Measurements from ENCODE around the gene ZNF865.

Gene ZNF865

DNA sequence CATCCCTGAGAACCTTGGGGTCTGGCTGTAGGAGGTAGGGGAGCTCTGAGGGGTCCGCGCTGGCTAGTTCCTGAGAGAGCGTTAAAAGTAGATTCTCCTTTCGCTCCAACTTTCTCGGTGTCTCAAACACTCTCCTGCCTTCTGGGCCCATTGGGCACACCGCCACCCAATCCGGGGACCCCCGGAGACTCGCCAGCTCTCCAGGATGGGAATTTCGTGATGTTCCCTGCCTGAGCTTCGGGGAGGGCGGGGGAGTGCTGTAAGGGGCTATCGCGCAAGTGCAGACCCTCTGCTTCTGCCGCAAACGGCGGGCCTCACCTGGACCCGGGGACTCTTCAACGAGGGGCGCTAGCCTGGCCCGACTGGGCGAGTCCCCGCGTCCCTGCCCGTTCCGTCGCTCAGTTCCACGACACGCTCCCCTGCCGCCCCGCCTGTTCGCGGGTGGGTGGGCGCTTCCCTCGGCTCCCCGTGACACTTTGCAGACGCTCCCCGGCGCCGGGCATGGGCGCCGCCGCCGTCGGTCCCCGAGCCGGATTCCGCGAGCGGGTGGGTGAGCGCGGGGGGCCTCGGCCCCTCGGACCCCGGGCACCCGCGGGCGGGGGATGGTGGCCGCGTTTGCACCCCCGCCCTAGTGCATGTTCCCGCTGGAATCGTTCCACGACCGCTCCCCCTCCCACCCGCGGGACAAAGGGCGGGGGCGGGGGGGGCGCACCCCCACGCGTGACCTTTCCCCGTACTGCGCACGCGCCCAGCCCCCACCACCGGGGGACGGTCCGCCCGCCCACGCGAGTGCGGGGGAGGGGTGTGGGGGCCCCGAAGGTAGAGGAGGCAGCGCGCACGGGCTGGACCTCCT lies 42.5 kb downstream of the ZNF865 start, which contains the start of gene CCDC106:
CCDC106 (plus strand) TSS at position 481 of the 853 bp plus-strand sequence. CDS start 835 bp downstream, outside the sequence.
- DNase-seq = peak; percentile 86

DNA sequence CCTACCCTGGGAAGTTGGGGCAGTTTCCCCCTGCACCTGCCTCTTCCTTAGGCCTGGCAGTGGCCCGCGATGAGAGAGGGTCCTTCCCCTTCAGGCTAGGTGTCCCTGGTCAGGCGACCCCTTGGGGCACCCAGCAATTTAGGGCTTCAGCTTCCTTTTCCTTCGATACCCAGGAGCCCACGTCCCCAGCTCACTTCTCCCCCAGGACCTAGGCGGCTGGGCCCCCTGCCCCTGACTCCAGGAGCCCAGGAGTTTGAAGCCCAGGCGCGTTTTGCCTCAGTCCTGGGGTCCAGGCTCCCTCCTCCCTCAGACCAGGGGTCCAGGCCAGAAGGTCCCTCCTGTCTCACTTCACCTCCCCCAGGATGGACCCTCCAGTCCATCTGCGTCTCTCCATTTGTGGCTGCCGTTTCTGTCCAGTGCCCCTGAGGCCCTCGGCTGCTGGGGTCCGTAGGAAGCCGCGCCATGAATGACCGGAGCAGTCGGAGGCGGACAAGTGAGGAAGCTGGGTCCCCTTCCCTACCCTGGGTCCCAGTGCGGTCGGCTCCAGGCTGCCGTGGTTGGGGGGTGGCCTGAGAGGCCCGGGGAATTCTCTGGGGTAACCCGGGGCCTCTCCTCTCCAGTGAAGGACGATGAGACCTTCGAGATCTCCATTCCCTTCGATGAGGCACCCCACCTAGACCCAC lies 43.3 kb downstream of the ZNF865 start:
- DNase-seq = peak; percentile 46

DNA sequence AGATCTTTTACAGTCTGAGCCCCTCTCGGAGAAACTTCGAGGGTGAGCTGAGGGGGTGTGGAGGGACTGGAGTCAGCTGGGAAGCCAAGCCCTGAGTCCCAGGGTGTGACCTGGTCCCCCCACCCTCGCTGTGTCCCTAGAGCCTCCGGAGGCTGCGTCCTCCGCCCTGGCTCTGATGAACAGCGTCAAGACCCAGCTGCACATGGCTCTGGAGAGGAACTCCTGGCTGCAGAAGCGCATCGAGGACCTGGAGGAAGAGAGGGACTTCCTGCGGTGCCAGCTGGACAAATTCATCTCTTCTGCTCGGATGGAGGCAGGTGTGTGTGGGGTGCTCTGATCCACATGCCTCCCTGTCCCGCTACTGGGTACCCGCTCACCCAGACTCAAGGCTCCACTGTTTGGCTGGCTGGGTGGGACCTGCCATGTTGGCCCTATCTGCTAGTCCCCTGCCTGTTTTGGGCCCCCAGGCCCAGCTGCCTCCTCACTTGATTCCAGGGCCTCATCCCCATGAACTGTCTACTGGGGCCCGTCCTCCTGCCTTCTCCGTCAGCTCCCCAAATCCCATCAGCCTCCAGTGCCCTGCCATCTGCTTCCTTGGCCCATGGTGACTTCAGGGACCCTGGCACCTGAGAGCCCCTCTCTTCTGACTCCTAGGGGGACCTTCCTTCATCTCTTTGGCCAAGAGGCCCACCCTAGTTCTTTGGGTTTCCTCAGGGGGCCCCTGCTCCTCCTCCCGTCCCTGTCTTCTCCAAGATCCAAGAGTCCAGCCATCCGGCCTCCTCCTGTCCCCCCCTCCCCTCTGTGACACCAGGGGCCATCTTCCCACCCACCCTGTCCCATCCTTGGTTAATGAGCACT lies 44.0 kb downstream of the ZNF865 start:
- DNase-seq = no peak

DNA sequence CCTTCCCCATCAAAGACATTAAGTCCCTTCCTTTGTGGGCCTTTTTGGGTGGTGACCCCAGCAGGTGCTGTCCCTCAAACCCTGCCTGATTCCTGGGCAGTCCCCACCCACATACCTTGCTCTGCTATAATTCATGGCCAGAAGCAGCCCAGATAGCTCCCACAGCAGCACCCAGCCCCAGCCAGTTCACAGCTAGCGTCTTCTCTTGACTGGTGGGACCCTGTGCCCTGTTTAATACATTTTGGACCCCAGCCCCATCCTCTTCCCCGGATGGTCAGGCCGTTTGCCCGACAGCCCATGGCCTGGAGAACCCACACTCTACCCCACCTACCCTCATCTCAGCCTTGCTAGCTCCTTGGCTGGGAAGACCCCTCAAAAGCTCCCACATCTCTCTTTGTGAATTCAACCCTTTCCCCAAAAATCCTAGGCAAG lies 44.7 kb downstream of the ZNF865 start:
- no peak for DNase-seq

DNA sequence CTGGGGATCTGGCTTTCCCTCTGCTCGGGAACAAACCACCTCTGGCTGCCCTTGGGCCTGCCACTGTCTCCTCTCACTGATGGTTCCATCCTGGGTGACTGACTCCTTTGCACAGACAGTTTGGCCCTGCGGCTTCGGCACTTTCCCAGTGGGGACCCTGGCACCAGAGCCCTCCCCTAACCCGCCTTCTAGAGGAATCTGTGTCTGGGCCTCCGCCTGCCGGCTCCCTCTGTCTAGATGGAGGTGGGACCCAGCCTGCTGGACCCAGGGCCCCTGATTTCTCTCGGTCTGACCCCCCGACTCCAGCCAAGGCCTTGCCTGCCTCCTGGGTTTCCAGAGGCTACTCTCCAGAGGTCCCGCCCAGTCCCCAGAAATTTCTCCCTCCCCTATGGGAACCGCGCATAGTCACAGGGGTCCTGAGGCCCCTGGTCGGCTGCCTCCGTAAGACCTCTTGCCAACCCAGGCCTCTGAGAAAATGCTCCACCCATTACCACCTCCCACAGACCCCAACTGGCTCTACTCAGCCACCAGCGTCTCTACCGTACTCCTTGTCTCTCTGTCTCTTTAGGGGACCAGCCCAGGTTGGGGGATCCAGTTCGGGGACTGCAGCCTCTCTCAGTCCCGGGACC lies 45.3 kb downstream of the ZNF865 start:
- DNase-seq = no peak

DNA sequence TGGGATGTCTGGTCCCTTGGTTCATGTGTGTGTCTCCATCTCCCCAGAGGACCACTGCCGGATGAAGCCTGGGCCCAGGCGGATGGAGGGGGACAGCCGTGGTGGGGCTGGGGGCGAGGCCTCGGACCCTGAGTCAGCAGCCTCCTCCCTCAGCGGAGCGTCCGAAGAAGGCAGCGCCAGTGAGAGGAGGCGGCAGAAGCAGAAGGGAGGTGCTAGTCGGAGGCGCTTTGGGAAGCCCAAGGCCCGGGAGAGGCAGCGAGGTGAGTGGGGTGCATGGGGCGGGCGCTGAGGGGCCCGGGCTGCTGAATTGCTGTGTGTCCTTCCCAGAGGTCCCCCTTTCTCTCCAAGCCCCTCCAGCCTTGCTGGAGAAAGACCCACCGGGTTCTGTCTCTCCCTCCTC lies 45.8 kb downstream of the ZNF865 start:
- no peak for DNase-seq

DNA sequence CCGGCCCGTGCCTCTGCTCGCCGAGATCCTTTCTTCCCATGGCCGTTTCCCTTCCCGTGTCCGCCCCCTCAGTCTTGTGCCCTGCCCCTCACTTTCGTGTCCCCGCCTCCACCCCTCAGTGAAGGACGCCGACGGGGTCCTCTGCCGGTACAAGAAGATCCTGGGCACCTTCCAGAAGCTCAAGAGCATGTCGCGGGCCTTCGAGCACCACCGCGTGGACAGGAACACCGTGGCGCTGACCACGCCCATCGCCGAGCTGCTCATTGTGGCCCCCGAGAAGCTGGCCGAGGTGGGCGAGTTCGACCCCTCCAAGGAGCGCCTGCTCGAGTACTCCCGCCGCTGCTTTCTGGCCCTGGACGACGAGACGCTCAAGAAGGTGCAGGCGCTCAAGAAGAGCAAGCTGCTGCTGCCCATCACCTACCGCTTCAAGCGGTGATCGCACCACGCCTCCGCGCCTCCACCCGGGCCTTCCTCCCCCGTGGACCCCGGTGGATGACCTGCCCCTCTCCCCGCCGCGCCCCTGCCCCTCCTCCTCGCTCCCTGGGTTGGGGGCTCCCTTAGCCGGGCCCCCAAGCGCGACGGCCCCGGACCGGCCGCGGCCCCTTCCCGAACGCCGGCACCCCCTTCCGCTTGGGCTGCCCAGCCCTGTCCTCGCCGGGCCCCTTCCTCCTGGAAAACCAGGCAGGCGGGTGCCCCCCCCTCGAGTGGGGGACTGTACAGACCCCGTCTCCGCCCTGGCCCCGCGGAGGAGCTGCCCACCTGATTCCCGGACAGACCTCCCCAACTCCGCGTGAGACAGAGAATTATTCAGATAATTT lies 47.1 kb downstream of the ZNF865 start:
- DNase-seq = no peak

DNA sequence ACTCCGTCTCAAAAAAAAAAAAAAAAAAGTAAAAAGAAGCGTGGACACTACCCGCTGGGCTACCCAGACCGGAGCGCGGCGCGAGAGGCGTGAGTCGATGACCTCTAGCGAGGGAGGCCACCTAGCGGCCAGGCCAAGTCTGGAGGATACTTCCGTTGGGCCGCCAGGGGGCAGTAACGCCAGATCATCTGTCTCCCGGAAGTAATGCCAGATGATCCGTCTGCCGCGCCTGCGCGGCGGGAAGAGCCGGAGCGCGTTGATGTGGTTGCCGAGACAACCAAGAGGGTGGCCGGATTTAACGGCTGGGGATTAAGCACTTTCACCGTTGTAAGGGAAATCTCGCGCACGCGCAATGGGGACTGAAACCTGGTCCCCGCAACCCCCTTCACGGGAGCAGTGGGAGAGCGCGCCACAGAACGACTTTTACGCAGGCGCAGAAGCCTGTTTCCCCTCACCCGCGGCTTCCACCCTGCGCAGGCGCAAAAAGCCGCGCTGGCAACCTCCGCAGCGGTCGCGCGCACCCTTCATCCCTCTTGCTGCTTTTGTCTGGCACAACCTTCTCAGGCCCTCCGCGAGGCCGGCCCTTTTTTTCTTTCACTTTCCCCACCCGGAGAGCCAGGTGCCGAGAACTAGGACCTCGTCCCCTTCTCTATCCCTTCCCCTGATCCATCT lies 48.3 kb downstream of the ZNF865 start:
- peak; percentile 100 for DNase-seq

DNA sequence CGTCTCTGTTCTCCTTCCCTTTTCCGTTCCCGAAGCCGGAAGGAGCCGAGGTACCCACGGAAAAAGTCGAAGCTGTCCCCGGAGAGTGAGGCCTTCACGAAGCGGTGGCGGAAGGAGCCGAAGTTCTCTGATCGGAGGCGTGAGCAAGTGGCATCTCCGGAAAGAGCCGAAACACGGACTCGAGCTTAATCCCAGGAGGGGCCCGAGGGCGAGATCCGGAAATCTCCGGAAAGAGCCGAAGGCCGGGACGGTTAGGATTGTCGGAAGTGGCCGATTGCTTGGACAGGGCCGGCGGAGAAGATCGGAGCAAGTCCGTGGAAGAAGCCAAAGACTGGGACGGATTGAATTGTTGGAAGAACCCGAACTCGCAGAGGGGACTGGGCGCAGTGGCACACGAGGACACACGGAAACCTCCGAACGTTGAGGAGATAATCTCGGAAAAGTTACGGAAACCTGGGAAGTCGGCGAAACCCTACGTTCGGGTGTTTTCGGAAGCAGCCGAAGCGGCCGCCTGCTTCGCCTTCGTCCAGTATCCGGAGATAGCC lies 48.9 kb downstream of the ZNF865 start:
- DNase-seq = peak; percentile 99

DNA sequence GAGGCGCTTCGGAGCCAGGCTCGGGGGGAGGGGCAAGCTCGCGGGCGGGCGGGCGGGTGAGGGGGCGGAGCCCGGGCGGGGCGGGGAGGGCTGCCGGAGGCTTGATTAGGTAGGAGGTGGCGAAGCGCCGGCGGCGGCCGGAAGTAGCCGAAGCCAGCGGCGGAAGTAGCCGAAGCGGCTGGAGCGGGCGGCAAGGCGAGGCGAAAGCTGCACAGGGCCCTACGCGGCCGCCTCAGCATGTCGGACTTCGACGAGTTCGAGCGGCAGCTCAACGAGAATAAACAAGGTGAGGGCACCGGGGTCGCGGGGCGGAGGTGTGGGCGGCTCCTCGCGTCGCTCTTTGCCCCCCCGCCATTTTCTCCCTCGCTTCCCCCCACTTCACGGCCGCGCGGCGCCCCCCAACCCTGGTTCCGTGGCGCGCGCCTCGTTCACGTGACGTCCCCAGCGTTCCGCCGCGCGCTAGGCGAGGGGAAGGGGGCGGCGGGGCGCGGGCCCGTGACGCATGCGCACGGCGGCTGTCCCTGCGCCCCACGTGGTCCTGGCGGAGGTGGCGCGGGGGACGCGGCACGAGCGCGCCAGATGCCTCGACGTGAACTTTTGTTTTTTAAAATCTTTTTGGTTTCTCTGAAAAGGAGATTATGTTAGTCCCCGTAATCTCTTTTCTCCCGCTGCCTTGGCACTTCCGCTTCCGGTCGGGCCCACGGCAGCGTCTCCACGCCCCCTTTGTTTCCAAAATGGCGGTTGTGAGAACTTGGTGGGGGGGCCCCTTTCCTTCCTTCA lies 49.6 kb downstream of the ZNF865 start, which contains the start of gene U2AF2:
U2AF2 (plus strand) TSS at position 168 of the 780 bp plus-strand sequence; CDS start at position 238, 70 bp downstream.
- DNase-seq = peak; percentile 95

DNA sequence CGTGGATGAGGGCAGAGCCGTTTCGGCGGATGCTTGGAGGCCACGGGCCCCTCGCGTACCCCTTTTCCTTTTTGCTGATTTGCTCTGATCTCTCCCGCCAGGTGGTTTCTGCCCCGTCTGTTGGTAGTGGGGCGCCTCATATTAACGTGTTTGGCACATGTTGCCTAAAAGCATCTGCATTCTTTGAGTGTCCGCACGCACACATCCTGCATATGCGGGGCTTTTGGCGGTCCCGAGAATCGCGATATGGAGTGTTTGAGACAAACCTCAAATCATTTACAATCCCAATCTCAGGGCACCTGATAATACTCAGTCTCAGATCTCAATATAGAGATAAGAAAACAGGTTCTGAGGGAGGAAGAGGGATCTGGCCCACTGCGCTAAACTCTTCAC lies 50.2 kb downstream of the ZNF865 start:
- DNase-seq = no peak

DNA sequence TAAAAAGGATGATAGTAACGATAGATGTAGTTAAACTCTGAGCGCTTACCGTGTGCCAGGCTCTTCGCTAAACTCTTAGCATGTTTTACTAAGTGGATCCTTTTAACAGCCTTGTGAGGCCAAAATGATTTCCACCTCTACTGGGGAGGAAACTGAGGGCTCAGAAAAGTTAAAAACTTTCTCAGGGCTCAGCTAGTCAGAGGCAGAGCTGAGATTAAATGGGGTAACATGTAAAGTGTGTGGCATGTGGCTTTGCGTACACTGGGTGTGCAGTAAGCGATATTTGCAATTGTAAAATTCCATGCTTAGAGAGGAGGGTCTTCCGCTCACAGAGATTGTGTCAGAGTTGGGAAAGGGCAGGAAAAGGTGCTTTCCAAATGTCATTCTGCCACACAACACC lies 51.1 kb downstream of the ZNF865 start:
- no peak for DNase-seq

DNA sequence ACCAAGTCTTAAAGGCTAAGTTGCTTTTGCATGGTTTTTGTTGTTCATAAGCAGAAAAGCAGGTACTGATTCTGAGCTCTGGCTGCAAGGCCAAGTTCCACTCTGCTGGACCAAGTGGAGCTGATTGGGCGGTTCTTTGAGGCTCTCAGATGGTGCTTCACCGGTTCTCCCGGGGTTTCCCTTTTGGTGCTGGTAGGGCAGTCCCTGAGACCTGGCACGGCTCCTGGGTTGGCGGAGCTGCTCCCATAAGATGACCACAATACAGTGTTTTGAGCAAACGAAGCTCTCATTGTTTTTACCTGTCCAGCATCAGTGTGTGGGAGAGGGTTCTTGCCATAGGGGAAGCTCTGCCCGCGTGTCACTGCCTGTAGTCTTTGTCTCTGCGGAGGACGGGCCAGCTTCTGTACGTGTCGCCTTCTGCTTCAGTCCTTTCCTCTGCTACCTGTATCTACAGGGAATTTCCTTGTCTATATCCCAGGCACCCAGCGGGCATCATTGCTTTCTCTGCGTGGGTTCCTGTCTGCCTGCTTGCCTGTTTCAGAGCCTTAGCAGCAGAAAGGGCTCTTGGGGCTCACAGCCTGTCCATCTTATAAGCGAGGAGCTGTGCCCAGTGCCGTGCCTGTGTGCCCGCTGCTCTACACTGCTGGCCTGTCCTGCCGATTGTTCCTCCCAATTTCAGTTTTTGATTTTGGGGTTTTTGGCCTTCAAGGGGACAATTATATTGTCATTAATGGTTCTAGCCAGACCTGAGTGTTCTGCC lies 51.7 kb downstream of the ZNF865 start:
- no peak for DNase-seq

DNA sequence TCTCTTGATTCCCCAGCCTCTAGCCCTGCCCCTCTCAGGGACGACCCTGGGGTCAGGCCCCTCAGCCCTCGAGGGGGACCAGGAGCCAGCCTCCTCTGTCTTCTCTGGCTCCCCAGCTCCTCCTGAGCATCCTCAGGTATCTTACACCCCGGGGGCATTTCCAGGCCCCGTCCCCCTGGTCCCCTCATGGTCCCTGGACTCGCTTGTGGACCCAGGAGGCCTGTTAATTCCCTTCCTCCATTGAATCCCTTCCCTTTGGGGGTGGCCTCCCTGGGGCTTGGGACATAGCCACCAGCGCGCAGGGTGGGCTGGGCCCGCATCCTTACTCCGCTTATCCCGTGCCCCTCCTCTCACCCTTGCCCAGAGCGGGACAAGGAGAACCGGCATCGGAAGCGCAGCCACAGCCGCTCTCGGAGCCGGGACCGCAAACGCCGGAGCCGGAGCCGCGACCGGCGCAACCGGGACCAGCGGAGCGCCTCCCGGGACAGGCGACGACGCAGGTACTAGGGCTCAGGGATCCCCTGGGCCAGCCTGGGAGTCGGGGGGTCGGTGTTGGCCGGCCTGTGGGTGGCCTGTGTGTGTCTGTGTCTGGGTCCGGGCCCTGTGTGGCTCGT lies 53.5 kb downstream of the ZNF865 start:
- no peak for DNase-seq

DNA sequence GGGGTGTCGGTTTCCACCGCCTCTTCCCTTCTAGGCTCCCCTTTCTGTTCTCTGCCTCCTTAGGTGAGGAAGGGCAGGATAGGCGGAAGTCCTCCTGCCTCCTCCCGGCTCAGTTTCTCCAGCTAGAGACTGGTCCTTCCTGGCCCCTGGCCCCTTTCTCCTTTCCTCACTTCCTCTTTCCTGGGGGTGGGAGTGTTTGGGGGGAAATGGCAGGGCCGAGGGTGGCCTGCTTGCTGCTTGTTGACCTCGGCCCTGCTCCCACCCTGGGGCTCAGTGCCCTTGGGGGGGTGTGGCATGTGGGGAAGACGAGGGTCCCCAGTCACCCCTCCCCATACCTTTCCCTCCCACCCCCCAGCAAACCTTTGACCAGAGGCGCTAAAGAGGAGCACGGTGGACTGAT lies 54.4 kb downstream of the ZNF865 start:
- DNase-seq = no peak

DNA sequence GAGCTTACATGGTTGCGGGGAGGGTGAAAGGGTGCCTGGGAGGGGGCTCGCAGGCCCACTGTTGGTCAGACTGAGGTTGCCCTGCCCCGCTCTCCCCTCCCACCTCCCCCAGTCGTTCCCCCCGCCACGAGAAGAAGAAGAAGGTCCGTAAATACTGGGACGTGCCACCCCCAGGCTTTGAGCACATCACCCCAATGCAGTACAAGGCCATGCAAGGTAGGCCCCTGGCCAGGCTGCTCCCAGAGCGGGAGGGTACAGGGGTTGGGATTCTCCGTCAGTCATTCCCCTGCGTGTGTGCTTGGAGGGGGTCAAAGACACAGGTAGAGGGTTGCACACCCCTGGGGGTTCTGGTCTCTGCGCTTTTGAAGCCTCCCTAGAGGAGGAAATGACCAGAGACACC lies 55.0 kb downstream of the ZNF865 start:
- DNase-seq = no peak

DNA sequence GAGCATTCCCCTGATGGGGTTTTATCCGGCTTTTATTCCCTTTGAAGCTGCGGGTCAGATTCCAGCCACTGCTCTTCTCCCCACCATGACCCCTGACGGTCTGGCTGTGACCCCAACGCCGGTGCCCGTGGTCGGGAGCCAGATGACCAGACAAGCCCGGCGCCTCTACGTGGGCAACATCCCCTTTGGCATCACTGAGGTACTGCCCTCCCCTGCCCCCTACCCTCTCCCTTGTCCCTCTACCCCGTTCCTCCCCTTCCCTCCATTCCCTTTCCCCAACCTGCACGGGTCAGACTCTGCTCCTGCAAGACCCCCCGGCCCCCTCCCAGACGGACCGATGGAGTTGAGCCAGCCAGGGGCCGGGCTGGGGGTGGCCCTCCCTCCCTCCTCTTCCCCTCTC lies 55.5 kb downstream of the ZNF865 start:
- DNase-seq = no peak

DNA sequence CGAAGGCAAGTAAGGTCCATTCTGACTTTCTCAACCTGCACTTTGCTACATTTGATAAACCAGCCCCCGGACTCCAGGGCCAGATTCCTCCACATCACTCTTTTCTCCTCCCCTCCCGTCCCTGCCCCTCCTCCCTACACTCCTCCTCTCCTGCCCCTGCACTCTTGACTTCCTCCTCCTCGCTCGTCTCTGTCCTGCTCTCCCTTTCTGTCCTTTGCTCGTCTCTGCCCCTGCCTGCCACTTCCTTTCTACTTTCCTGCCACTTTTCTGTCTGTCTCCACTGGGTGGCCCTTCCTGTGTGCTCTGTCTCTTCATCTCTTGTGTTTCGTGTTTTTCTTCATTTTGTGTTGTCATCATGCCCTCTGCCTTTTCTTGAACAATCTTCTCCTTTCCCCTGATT lies 56.4 kb downstream of the ZNF865 start:
- DNase-seq = no peak

Measured in NCI-H82 (cell line).